A549 (cell line): ENCODE measurements around the gene CMTM4.

Source experiments
- FOXS1 ChIP-seq: fragments of 250-450 bp; sonication (Bioruptor Pico); IDR thresholded peaks from 2 replicates; pipeline ENCODE4 v1.5.0; 2020; ENCODE audit warnings: mild to moderate bottlenecking, moderate library complexity
- TF ChIP-seq, protein P1 (sequence below): fragments of >200 bp; sonication (Bioruptor Twin); formaldehyde crosslinking; IDR thresholded peaks from 3 replicates; pipeline ENCODE4 v1.5.1; 2016

DNA sequence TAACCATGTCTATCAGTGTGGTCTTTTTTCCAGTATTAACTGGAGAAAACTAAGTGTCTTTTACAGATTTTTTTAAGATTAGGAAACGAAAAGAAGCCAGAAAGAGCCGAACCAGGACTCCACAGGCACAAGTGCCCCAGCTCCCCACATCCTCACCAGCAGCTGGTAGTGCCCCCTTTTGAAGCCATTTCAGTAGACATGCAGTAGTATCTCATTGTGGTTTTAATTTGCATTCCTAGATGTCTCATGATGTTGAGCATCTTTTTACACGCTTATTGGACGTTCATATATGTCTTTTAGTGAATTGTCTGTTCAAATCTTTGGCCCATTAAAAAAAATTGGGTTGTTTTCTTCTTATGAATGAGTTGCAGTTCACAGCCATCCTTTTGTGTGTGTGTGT lies 96.8 kb downstream of the CMTM4 start:
- no peak for TF ChIP-seq FOXS1 (CRISPR knock-in tag)
- TF ChIP-seq, protein P1, sequence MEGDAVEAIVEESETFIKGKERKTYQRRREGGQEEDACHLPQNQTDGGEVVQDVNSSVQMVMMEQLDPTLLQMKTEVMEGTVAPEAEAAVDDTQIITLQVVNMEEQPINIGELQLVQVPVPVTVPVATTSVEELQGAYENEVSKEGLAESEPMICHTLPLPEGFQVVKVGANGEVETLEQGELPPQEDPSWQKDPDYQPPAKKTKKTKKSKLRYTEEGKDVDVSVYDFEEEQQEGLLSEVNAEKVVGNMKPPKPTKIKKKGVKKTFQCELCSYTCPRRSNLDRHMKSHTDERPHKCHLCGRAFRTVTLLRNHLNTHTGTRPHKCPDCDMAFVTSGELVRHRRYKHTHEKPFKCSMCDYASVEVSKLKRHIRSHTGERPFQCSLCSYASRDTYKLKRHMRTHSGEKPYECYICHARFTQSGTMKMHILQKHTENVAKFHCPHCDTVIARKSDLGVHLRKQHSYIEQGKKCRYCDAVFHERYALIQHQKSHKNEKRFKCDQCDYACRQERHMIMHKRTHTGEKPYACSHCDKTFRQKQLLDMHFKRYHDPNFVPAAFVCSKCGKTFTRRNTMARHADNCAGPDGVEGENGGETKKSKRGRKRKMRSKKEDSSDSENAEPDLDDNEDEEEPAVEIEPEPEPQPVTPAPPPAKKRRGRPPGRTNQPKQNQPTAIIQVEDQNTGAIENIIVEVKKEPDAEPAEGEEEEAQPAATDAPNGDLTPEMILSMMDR, result no peak
